OCI-LY1 (cell line): ENCODE measurements around the gene WNT6.

Experiments used
- EZH2 ChIP-seq: fragments of 200-600 bp; sonication (generic), shearing (Covaris generic); IDR thresholded peaks from 2 replicates; pipeline ENCODE4 v1.8.0; 2017; ENCODE audit warnings: borderline replicate concordance, mixed run types, mild to moderate bottlenecking, antibody characterized with exemption, low read length, moderate library complexity, mixed read lengths
- TF ChIP-seq, protein P1 (sequence below): fragments of 200-600 bp; sonication (generic), shearing (Covaris generic); IDR thresholded peaks from 2 replicates; pipeline ENCODE4 v1.5.1; 2017; ENCODE audit warnings: mild to moderate bottlenecking, antibody characterized with exemption, low read length, moderate library complexity, mixed read lengths

DNA sequence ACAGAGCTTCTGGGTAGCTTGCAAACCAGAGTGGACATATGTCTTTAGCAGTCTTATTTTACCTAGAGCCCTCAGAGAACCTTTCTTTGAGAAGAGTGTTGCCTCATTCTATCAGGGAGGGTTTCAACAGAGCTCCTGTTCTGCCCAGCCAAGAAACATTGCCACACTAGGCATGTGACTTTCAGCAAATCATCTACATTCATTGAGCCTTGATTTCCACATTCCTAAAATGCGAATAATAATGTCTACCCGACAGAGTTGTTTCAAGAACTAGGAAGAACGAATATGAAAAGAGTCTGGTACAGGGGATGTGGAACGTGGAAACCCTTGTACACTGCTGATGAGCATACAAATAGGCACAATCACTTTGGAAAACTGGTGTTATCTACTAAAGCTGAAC lies 20.2 kb upstream of the WNT6 start:
- TF ChIP-seq, protein P1, sequence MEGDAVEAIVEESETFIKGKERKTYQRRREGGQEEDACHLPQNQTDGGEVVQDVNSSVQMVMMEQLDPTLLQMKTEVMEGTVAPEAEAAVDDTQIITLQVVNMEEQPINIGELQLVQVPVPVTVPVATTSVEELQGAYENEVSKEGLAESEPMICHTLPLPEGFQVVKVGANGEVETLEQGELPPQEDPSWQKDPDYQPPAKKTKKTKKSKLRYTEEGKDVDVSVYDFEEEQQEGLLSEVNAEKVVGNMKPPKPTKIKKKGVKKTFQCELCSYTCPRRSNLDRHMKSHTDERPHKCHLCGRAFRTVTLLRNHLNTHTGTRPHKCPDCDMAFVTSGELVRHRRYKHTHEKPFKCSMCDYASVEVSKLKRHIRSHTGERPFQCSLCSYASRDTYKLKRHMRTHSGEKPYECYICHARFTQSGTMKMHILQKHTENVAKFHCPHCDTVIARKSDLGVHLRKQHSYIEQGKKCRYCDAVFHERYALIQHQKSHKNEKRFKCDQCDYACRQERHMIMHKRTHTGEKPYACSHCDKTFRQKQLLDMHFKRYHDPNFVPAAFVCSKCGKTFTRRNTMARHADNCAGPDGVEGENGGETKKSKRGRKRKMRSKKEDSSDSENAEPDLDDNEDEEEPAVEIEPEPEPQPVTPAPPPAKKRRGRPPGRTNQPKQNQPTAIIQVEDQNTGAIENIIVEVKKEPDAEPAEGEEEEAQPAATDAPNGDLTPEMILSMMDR: no peak
- TF ChIP-seq EZH2: no peak
